Heart left ventricle (tissue), 13 donors: ENCODE results near the gene IGSF1.

Experiments
- POLR2A ChIP-seq, 2 donors: fragments of 450-650 bp; IDR thresholded peaks; one replicate each; pipeline ENCODE4 v1.6.1; 2017; ENCODE audit warnings: antibody characterized with exemption in 2 of 2, mild to moderate bottlenecking in 2 of 2, moderate library complexity in 2 of 2
- TF ChIP-seq, protein P1 (sequence below), 12 donors: fragments of 200-600 bp; sonication (generic) in 4 of 12; IDR thresholded peaks; one replicate each; pipeline versions ENCODE4 v1.5.0 to v1.8.0; 2018 to 2022; ENCODE audit warnings: antibody characterized with exemption in 12 of 12, mild to moderate bottlenecking in 5 of 12
- donor health status: ischemic (EF 13 %, LVEDD 7.1; RV severe dilation, severe dysfunction).
- donor health status: DM: no; HTN: yes; CAD: no.
- donor health status: DM: no; HTN: no; CAD: no.
- donor health status: ischemic (EF 25% LVEDD 6.9; RV normal size, moderate dysfunction).
- donor health status: ischemic (EF 25% LVEDD 5.7; RV mildly dilated, moderate dysfunction).
- donor health status: ischemic (EF 35%, LVEDD 5.7; RV mildly dilated, moderate dysfunction).
- donor health status: nonischemic (EF 11% LVEDD 7.7; RV severe dilation, severe dysfunction).
- donor health status: DM: yes; HTN: yes; CAD: no.
- donor health status: PGD.
- donor health status: ischemic (EF 29% LVEDD 5.4; RV normal size, mild dysfunction).
- donor health status: nonischemic (EF 23%, LVEDD 6.1; RV moderate dilation, normal function).

DNA sequence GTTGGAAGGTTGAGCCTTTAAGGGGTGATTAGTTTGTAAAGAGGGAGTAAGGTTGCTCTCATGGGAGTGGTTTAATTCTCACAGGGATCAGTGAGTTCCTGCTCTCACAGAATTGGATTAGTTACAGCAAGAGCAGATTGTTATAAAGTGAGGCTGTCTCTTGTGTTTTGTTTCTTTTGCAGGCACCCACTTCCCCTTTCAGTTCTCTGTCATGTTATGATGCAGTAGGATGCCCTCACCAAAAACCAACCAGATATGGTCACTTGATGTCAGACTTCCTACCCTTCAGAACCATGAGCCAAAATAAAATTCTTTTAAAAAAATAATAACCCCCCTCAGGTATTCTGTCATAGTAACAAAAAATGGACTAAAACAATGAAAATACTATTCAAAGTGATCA is 19.9 kb upstream of the IGSF1 start:
- TF ChIP-seq, protein P1, sequence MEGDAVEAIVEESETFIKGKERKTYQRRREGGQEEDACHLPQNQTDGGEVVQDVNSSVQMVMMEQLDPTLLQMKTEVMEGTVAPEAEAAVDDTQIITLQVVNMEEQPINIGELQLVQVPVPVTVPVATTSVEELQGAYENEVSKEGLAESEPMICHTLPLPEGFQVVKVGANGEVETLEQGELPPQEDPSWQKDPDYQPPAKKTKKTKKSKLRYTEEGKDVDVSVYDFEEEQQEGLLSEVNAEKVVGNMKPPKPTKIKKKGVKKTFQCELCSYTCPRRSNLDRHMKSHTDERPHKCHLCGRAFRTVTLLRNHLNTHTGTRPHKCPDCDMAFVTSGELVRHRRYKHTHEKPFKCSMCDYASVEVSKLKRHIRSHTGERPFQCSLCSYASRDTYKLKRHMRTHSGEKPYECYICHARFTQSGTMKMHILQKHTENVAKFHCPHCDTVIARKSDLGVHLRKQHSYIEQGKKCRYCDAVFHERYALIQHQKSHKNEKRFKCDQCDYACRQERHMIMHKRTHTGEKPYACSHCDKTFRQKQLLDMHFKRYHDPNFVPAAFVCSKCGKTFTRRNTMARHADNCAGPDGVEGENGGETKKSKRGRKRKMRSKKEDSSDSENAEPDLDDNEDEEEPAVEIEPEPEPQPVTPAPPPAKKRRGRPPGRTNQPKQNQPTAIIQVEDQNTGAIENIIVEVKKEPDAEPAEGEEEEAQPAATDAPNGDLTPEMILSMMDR (IDR thresholded peaks at IDR 0.05): no peak
- TF ChIP-seq POLR2A (IDR thresholded peaks at IDR 0.05): no peak
